ENCODE measurements around the gene EPN2.

The EPN2 gene

GRCh38 chr17:19315104-19315503, 77.9 kb downstream of the EPN2 start:
- no peak for TF ChIP-seq CTCF (conservative IDR thresholded peaks at IDR 0.05)
- H3K27ac ChIP-seq: no peak overlapping the region

GRCh38 chr17:19316761-19317358, 79.7 kb downstream of the EPN2 start:
- no peak for TF ChIP-seq CTCF (conservative IDR thresholded peaks at IDR 0.05)
- H3K27ac ChIP-seq: no peak overlapping the region

- no peak overlapping the region for H3K27ac ChIP-seq
Observed at GRCh38 chr17:19317359-19318095, 80.4 kb downstream of the EPN2 start.

GRCh38 chr17:19318611-19319010, 81.4 kb downstream of the EPN2 start:
- no peak for TF ChIP-seq CTCF (conservative IDR thresholded peaks at IDR 0.05)
- H3K27ac ChIP-seq: no peak overlapping the region

More at GRCh38 chr17:19317359-19318095, 80.4 kb downstream of the EPN2 start:
- no peak for TF ChIP-seq CTCF (conservative IDR thresholded peaks at IDR 0.05)

- no peak overlapping the region for H3K27ac ChIP-seq
- TF ChIP-seq CTCF (conservative IDR thresholded peaks at IDR 0.05): no peak
Observed at GRCh38 chr17:19319771-19320505, 82.8 kb downstream of the EPN2 start.

GRCh38 chr17:19320876-19321275, 83.7 kb downstream of the EPN2 start:
- no peak for TF ChIP-seq CTCF (conservative IDR thresholded peaks at IDR 0.05)
- H3K27ac ChIP-seq: no peak overlapping the region

GRCh38 chr17:19321481-19322128, 84.4 kb downstream of the EPN2 start:
- H3K27ac ChIP-seq: no peak overlapping the region
- no peak for TF ChIP-seq CTCF (conservative IDR thresholded peaks at IDR 0.05)

Measured in VCaP (cell line).